Left colon (tissue), 2 donors: ENCODE data around the gene MPPED2. TPM values are rescaled to one million over a fixed set of nuclear protein-coding genes. Genes with fewer than 3 reads are reported as not detected.
A peak's percentile ranks its signal among the peaks of the same experiment; 100 is the strongest.

Experiments used
- ATAC-seq: fragments of 200-7000 bp; cut with Tn5 transposase; one replicate; pipeline ENCODE4 v1.9.1; 2020; ENCODE audit warnings: mild to moderate bottlenecking, moderate library complexity
- DNase-seq, 2 donors: peaks; one replicate each; pipeline ENCODE4 v3.0.0-alpha.2; 2020
- intact Hi-C, 2 donors: fragments of 100-400 bp; cut with DNase I in 1 of 2; cut with micrococcal nuclease in 1 of 2; formaldehyde crosslinking; loops; one replicate each; pipeline versions ENCODE4 v1.11.2 to v1.14.0; 2022; cut with DNase I, micrococcal nuclease
- total RNA-seq, 2 donors: library from RNA; stranded (reverse); fragmentation: NEBNext Ultra II Directional; extraction: Animal tissue kit (Norgen Biotek cat#: 25700); gene quantifications; one replicate each; pipeline ENCODE4 v1.2.1, GENCODE V29; 2021
- donor health status: DM: no; HTN: no; CAD: no.
- donor health status: DM: yes; HTN: yes; CAD: no.

Gene MPPED2
- total RNA-seq, 2 donors from 2014 or later, result 2.9 TPM; not detected in 1

GRCh38 chr11:30499940-30500339 lies 86.2 kb downstream of the MPPED2 start:
- no peak for ATAC-seq
- intact Hi-C loops, result no loop called here
- DNase-seq, result no peak

DNA sequence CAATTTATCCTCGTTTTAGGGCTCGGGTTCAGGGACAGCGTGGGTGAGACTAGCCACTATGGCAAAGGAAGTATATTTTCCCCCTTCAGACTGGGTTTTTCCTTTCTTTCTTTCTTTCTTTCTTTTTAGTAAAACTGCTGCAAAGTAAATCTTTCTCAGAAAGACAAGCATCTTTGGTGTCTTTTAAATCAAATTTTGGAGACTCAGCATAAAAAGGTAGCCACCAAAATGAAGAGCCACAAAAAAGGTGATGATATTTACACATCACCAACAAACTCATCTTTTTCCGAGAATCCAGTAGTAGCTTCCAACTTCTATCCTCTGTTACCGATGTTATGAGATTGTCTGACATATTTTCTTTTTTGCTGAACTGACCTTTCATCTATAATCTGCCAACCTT lies 88.6 kb downstream of the MPPED2 start:
- no peak for ATAC-seq
- intact Hi-C loops, result no loop called here
- DNase-seq, result no peak

DNA sequence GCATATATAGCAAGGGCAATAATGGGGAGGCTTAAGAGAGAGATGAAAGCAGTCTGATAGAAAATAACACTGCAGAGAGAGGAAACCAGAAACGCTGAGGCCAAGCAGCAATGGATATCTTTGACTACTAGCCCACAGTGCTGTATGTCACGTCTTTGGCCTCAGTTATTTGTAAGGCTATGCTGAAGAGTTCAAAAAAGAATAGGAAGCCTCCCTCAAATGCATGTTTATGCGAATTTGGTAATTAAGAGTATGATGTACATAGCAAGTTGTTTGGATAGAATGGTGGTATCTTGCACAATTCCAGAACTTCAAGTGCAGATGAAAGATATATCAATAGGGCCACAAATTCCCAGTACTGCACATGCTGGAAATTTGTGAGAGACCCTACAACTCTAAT lies 89.2 kb downstream of the MPPED2 start:
- intact Hi-C loops, result no loop called here
- DNase-seq, result no peak
- ATAC-seq, result no peak

GRCh38 chr11:30495437-30495836 lies 90.7 kb downstream of the MPPED2 start:
- intact Hi-C loops, result no loop called here
- ATAC-seq (no peak), DNase-seq (no peak)

DNA sequence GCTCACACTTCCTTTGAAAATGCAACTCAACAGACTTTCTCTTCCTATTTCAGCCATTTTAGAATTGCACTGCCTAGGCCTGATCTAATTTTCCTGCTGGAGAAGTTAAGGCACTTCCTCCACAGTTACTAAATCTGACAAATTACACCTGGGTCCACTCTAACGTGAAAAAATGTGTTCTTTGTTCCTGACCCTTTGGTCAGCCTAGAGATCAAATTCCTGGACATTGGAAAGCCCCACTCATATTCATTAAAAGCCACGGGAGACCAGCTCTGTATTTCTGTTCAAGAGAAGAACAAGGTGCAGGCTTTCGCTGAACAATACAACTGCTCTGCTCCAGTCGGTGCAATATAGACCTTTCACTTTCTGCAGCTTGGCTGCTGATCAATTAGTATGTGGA lies 96.6 kb downstream of the MPPED2 start:
- no peak for DNase-seq
- peak; percentile 28 for ATAC-seq
- intact Hi-C loops, result no loop called here

- ATAC-seq (no peak), DNase-seq (no peak)
- intact Hi-C loops, result no loop called here
These were observed 97.1 kb downstream of the MPPED2 start for GRCh38 chr11:30489076-30489475.

- intact Hi-C loops, result no loop called here
- peak; percentile 37 to 55 for DNase-seq
- peak; percentile 97 for ATAC-seq
These were observed 97.7 kb downstream of the MPPED2 start for GRCh38 chr11:30488304-30488998.

- DNase-seq (peak; percentile 20 to 30), ATAC-seq (peak; percentile 66)
- intact Hi-C loops, result no loop called here
These were observed 98.8 kb downstream of the MPPED2 start for GRCh38 chr11:30487200-30487898.

- intact Hi-C loops, result no loop called here
- DNase-seq (no peak), ATAC-seq (no peak)
These were observed 100.4 kb downstream of the MPPED2 start for GRCh38 chr11:30485756-30486155.

GRCh38 chr11:30485222-30485621 lies 100.9 kb downstream of the MPPED2 start:
- no peak for ATAC-seq
- DNase-seq, result no peak
- intact Hi-C loops, result no loop called here

DNA sequence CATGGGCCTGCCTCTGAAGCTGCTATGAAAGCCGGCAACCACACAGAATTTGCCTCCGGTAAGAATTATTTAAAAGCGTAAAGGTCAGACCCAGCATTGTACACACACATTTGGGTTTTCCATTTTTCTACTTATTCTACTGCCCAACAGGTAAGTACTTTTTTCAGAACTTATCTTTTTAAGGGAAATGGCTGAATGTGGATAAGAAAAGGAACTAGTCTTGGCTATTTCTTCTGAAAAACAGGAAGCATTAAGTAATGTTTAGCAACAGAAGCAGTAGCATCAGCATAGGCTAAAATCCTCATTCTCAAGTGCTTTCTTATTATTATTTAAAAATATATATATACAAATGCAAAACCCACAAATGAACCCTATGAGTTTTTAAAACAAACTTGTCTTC lies 103.1 kb downstream of the MPPED2 start:
- no peak for ATAC-seq
- intact Hi-C loops, result no loop called here

DNA sequence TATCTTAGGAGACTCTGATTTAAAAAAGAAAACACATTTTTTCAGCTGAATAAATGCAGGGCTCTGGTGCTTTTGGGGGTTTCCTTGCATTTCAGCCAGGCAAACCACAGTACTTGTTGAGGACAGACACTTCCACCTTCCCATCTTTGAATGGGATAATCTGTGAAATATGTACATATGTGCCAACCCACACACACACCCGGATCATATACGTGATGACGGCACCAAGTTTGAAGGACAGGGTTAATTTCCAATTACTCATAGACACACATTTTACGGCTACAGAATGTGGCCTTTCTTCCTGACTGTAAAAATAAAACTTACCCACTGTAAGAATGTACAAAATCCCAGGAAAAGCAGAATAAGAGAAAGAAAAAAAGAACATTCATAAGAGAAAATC lies 104.4 kb downstream of the MPPED2 start:
- intact Hi-C loops, result no loop called here
- no peak for ATAC-seq
- no peak for DNase-seq

More for the DNA sequence above, 103.1 kb downstream of the MPPED2 start:
- no peak for DNase-seq

DNA sequence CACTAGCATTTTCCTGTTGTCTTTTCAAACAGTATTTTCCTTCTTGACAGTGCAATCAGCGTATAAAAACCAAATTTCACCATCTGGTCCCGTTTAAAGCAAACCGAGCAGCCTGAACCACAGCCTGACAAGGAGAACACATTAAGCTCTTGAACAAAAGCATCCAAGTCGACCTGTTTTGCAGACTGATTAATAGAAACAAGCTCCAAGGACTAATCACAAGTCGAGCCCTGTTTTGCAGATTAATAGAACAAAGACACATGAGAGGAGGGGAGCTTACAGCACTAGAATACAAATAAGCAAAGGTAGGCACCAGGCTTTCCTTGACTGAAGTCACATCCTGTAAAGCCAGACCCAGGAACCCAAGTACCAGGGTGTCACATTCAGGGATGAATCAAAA lies 104.8 kb downstream of the MPPED2 start:
- DNase-seq (no peak), ATAC-seq (no peak)
- intact Hi-C loops, result no loop called here

- ATAC-seq (no peak), DNase-seq (no peak)
- intact Hi-C loops, result no loop called here
These were observed 106.3 kb downstream of the MPPED2 start for GRCh38 chr11:30479899-30480298.

GRCh38 chr11:30478923-30479322 lies 107.2 kb downstream of the MPPED2 start:
- DNase-seq, result no peak
- intact Hi-C loops, result no loop called here
- ATAC-seq, result no peak

- no peak for DNase-seq
- intact Hi-C loops, result no loop called here
- ATAC-seq, result no peak
These were observed 109.1 kb downstream of the MPPED2 start for GRCh38 chr11:30477061-30477460.

GRCh38 chr11:30474151-30474954 lies 111.8 kb downstream of the MPPED2 start:
- no peak for ATAC-seq
- intact Hi-C loops, result no loop called here

DNA sequence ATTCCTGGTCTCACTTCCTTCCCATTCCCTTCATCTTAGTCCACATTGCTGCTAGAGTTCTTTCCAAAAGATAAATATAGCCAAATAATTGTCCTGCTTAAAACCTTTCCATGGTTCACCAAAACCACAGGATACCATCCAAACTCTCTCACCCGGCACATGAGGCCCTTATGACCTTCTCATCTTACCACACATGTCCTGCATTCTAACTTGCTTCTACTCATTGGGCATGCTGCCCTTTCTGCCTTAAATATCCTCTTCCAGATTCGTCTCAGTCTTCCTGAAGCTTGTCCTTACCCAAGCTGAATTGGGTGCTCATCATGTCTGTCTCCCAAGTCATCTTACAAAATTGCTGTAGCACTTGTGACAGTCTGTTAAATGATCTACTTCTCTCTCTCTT lies 114.9 kb downstream of the MPPED2 start:
- intact Hi-C loops, result no loop called here
- ATAC-seq, result no peak

More at GRCh38 chr11:30474151-30474954, 111.8 kb downstream of the MPPED2 start:
- DNase-seq, result no peak

GRCh38 chr11:30468881-30469280 lies 117.3 kb downstream of the MPPED2 start:
- intact Hi-C loops, result no loop called here
- ATAC-seq (no peak), DNase-seq (no peak)

More for the DNA sequence above, 114.9 kb downstream of the MPPED2 start:
- DNase-seq, result no peak

DNA sequence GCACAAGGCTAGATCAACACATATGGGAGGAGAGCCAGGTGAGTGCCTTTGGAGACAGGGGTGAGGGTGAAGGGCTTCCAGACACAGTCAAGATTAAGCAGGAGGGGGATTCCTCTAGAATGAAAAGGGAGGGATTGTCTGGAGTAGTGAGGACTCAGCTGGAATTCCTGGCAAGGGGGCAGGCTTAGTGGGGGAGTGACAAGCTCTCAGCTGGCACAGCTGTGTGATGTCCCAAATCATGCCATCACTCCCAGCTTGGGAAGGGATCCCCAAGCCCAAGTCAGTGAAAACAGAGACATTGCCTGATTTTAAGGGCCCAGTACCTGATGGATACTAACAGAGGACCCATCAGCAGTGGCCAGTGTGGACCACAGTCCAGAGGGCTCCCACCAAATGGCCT lies 119.0 kb downstream of the MPPED2 start:
- no peak for DNase-seq
- ATAC-seq, result no peak
- intact Hi-C loops, result no loop called here
